B cell (primary cell): Measurements from ENCODE around the gene ACSM2B. TPM values are rescaled to one million over a fixed set of nuclear protein-coding genes. Genes with fewer than 3 reads are reported as not detected.
"Not testable (repeated sequence)": the region's sequence is repeated elsewhere in the genome, so short reads cannot be mapped to it uniquely, and the experiment has no call there.

Experiments
- ATAC-seq: fragments of 200-7000 bp; cut with Tn5 transposase; one replicate; pipeline ENCODE4 v1.10.0; 2021; ENCODE audit warnings: low read depth, mild to moderate bottlenecking, moderate number of reproducible peaks, moderate library complexity
- CTCF ChIA-PET: fragments of 350-600 bp; sonication (Branson Sonifier 250); formaldehyde crosslinking; loops from one replicate; lab custom pipeline; 2021; ENCODE audit warnings: antibody characterized with exemption, inconsistent platforms; lab: Charles Lee
- POLR2A ChIA-PET: fragments of 350-600 bp; sonication (Branson Sonifier 250); formaldehyde crosslinking; loops from one replicate; lab custom pipeline; 2021; ENCODE audit warnings: antibody characterized with exemption; lab: Charles Lee
- DNase-seq: peaks from one replicate; pipeline ENCODE4 v3.0.0; 2013
- H2AFZ ChIP-seq: 2 replicates; pipeline ENCODE4 v1.6.1; 2012; ENCODE audit warnings: mild to moderate bottlenecking, low read depth, low read length; ENCODE audit not compliant: insufficient read depth, poor library complexity, severe bottlenecking
- H3K27ac ChIP-seq, 2 donors: 1 replicate in 1 of 2; 2 replicates in 1 of 2; pipeline ENCODE4 v1.5.1; 2012 to 2013; ENCODE audit warnings: low read length in 2 of 2, mild to moderate bottlenecking in 2 of 2, moderate library complexity in 1 of 2
- H3K27me3 ChIP-seq, 4 experiments: fragments of 200-600 bp in 1 of 4; sonication (generic) in 1 of 4; replicated peaks in 1 of 4; 1 replicate in 2 of 4; 2 replicates in 2 of 4; pipeline versions ENCODE4 v1.6.1 to v1.7.0; 2013 to 2016; ENCODE audit warnings: low read length in 3 of 4, mild to moderate bottlenecking in 2 of 4, mixed read lengths in 1 of 4, moderate library complexity in 1 of 4; ENCODE audit not compliant: insufficient read depth in 4 of 4, control insufficient read depth in 3 of 4; ENCODE audit errors: control extremely low read depth in 1 of 4
- H3K36me3 ChIP-seq, 2 experiments: replicated peaks in 1 of 2; 1 replicate in 1 of 2; 2 replicates in 1 of 2; pipeline versions ENCODE4 v1.6.1 to v1.7.1; 2013; ENCODE audit warnings: low read length in 1 of 2; ENCODE audit not compliant: insufficient read depth in 2 of 2, control insufficient read depth in 1 of 2; ENCODE audit errors: control extremely low read depth in 1 of 2, extremely low read depth in 1 of 2
- H3K4me1 ChIP-seq, 2 donors: fragments of 200-600 bp in 1 of 2; sonication (generic) in 1 of 2; 1 replicate in 1 of 2; 2 replicates in 1 of 2; pipeline versions ENCODE4 v1.5.1 to v1.6.1; 2013 to 2017; ENCODE audit warnings: low read length in 2 of 2; ENCODE audit not compliant: control insufficient read depth in 2 of 2, insufficient read depth in 2 of 2
- H3K4me2 ChIP-seq: replicated peaks from 2 replicates; pipeline ENCODE3; 2012; ENCODE audit warnings: mild to moderate bottlenecking, low read depth, low read length; ENCODE audit not compliant: poor library complexity, severe bottlenecking
- H3K4me3 ChIP-seq, 5 experiments: fragments of 200-600 bp in 1 of 5; sonication (generic) in 1 of 5; 1 replicate in 3 of 5; 2 replicates in 2 of 5; pipeline versions ENCODE4 v1.5.1 to v1.7.0; 2011 to 2016; ENCODE audit warnings: low read length in 4 of 5, mild to moderate bottlenecking in 4 of 5, low read depth in 2 of 5, control low read depth in 1 of 5, moderate library complexity in 1 of 5; ENCODE audit not compliant: insufficient read depth in 1 of 5; ENCODE audit errors: control extremely low read depth in 1 of 5, extremely low read depth in 1 of 5
- H3K79me2 ChIP-seq: fragments of 200-600 bp; sonication (generic); one replicate; pipeline ENCODE4 v1.6.0; 2016; ENCODE audit warnings: low read length; ENCODE audit not compliant: control insufficient read depth, insufficient read depth
- H3K9ac ChIP-seq: fragments of 200-600 bp; sonication (generic); 2 replicates; pipeline ENCODE4 v1.6.1; 2017; ENCODE audit warnings: mild to moderate bottlenecking, low read length, moderate library complexity
- H3K9me3 ChIP-seq, 3 donors: one replicate each; pipeline versions ENCODE4 v1.6.1 to v1.7.1; 2013; ENCODE audit warnings: low read length in 2 of 3; ENCODE audit not compliant: control insufficient read depth in 2 of 3, insufficient read depth in 1 of 3; ENCODE audit errors: control extremely low read depth in 1 of 3
- H4K20me1 ChIP-seq: 2 replicates; pipeline ENCODE4 v1.6.0; 2012; ENCODE audit warnings: mild to moderate bottlenecking, low read length; ENCODE audit not compliant: insufficient read depth, control insufficient read depth, poor library complexity, severe bottlenecking
- H3K27ac Mint-ChIP-seq: one replicate; pipeline ENCODE4 v1.8.0; 2021; ENCODE audit warnings: mixed read lengths
- H3K27me3 Mint-ChIP-seq: one replicate; pipeline ENCODE4 v1.8.0; 2021; ENCODE audit warnings: mixed read lengths
- H3K4me1 Mint-ChIP-seq: one replicate; pipeline ENCODE4 v1.8.0; 2021; ENCODE audit warnings: mixed read lengths
- H3K4me3 Mint-ChIP-seq: one replicate; pipeline ENCODE4 v1.8.0; 2021; ENCODE audit warnings: mixed read lengths
- H3K9me3 Mint-ChIP-seq: one replicate; pipeline ENCODE4 v1.8.0; 2022; ENCODE audit warnings: mixed read lengths; ENCODE audit not compliant: insufficient read depth
- WGBS: methylation state at CpG from one replicate; pipeline ENCODE4 v1.1.5; 2013; ENCODE audit warnings: missing lambda C conversion rate; ENCODE audit not compliant: insufficient coverage; 5-methylcytosine and 5-hydroxymethylcytosine counted together
- intact Hi-C: fragments of 100-400 bp; cut with micrococcal nuclease; formaldehyde crosslinking; loops from one replicate; pipeline ENCODE4 v1.10.0; 2022
- polyA plus RNA-seq: library from polyadenylated mRNA; depleted of rRNA; stranded (reverse); fragments of >200 nt; gene quantifications from 2 replicates; pipeline ENCODE4 v1.2.3, GENCODE V29; 2012
- total RNA-seq, 2 donors: library from RNA; stranded (reverse); fragments of 120-200 nt in 1 of 2; gene quantifications; 1 replicate in 1 of 2; 2 replicates in 1 of 2; pipeline versions ENCODE4 v1.2.3 to v1.2.4, GENCODE V29; 2013 to 2022

The ACSM2B gene
- total and polyA plus RNA-seq, 2 donors (not counting 1 experiment from before 2014, with no cell fraction given): not detected

DNA sequence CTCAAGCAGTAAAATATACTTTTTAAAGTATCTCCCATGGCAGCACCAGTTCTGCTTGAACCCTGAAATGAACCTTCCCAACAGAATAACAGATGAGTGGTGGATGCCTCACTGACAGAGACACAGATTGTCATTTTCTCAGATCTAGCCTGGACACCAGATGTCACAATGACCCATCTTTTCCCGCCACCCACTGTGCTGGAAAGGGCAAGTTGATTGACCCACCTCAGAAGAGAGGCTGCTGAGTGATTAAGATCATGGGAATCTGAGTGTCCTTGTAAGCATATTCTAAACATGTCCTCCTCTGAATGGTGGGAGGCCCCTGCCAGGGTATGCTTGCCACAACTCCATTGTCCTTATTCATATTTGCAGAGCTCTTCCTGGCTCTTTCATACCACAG lies 29.2 kb downstream of the ACSM2B start:
- H3K4me1 Mint-ChIP-seq, ATAC-seq, H3K9ac ChIP-seq, H2AFZ ChIP-seq, H3K4me1 ChIP-seq, H4K20me1 ChIP-seq, H3K27ac ChIP-seq, intact Hi-C loops, H3K4me3 Mint-ChIP-seq, H3K4me2 ChIP-seq, H3K27me3 ChIP-seq, H3K9me3 Mint-ChIP-seq, H3K27ac Mint-ChIP-seq, CTCF ChIA-PET, H3K4me3 ChIP-seq, H3K36me3 ChIP-seq, H3K9me3 ChIP-seq, POLR2A ChIA-PET, DNase-seq, H3K79me2 ChIP-seq: not testable (repeated sequence)
- WGBS: no CpG with 5 or more reads among the region's 1 CpG
- peaks cover 19% of the 10 kb centered on the region for H3K27me3 Mint-ChIP-seq

GRCh38 chr16:20546278-20546853 lies 29.8 kb downstream of the ACSM2B start:
- H3K4me3 Mint-ChIP-seq, H3K27me3 ChIP-seq, H3K9ac ChIP-seq, H3K9me3 ChIP-seq, POLR2A ChIA-PET, ATAC-seq, CTCF ChIA-PET, H3K9me3 Mint-ChIP-seq, H3K27ac Mint-ChIP-seq, H2AFZ ChIP-seq, H3K36me3 ChIP-seq, H4K20me1 ChIP-seq, H3K4me1 ChIP-seq, H3K79me2 ChIP-seq, H3K4me1 Mint-ChIP-seq, DNase-seq, H3K4me2 ChIP-seq, H3K4me3 ChIP-seq, H3K27ac ChIP-seq, intact Hi-C loops: not testable (repeated sequence)
- WGBS: no CpG with 5 or more reads among the region's 5 CpGs
- H3K27me3 Mint-ChIP-seq: peaks cover 19% of the 10 kb centered on the region

DNA sequence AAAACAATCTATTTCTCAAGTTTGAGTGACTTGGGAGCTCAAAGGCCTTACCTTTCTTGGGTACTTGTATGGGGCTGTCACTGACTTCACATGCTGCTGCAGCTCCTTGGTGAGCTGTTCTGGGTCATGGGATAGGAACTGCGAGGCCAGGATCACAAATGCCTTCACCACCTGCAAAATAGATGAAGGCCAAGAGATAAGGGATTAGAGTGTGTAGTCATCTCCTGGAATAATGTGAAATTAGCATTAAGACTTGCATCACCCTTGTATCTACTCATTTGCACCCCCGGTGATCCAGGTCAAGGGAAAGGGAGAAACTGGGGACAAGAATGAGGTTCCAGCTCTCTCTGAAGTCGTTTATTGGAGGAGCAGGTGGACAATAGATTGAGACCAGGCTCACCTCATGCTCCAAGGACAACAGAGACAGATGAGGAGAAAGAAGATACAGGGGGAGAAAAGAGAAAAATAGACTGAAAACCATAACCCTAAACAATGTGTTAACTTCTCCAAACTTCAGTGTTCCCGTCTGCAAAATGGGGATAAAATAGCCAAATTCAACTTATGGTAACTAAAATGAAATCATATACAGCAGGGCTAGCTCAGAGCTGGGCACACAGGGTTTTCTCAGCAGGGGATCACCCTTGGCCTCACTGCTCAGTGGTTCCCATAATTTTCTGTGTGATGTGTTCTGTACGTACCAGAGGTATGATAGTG lies 35.4 kb downstream of the ACSM2B start:
- H3K27ac ChIP-seq, CTCF ChIA-PET, POLR2A ChIA-PET, H4K20me1 ChIP-seq, H3K9ac ChIP-seq, H3K27me3 ChIP-seq, H2AFZ ChIP-seq, H3K79me2 ChIP-seq, ATAC-seq, H3K4me3 ChIP-seq, H3K4me1 Mint-ChIP-seq, H3K9me3 Mint-ChIP-seq, H3K4me2 ChIP-seq, H3K9me3 ChIP-seq, H3K36me3 ChIP-seq, intact Hi-C loops, H3K27ac Mint-ChIP-seq, H3K4me3 Mint-ChIP-seq, DNase-seq, H3K4me1 ChIP-seq: not testable (repeated sequence)
- 0% methylated on average over 1 of the region's 5 CpGs for WGBS
- H3K27me3 Mint-ChIP-seq: peaks cover 23% of the 10 kb centered on the region
